ENCODE results near the gene PNMT.

PNMT gene

GRCh38 chr17:39669897-39670735 is 1.9 kb downstream of the PNMT start:
- DNase-seq (ENCODE audit: low spot score): no peak

- DNase-seq (ENCODE audit: low spot score): no peak
These were observed 2.5 kb downstream of the PNMT start for GRCh38 chr17:39670746-39671145.

GRCh38 chr17:39671651-39672521 is 3.6 kb downstream of the PNMT start:
- peak; percentile 83 for DNase-seq (ENCODE audit: low spot score)

- DNase-seq (ENCODE audit: low spot score): no peak
These were observed 4.5 kb downstream of the PNMT start for GRCh38 chr17:39672522-39673334.

GRCh38 chr17:39673335-39674081 is 5.3 kb downstream of the PNMT start:
- DNase-seq (ENCODE audit: low spot score): no peak

- no peak for DNase-seq (ENCODE audit: low spot score)
These were observed 5.9 kb downstream of the PNMT start for GRCh38 chr17:39674179-39674578.

- peak; percentile 95 for DNase-seq (ENCODE audit: low spot score)
These were observed 6.6 kb downstream of the PNMT start for GRCh38 chr17:39674702-39675389.

GRCh38 chr17:39675390-39676082 is 7.3 kb downstream of the PNMT start:
- DNase-seq (ENCODE audit: low spot score): no peak

GRCh38 chr17:39676198-39676819 is 8.1 kb downstream of the PNMT start:
- DNase-seq (ENCODE audit: low spot score): peak; percentile 74

- DNase-seq (ENCODE audit: low spot score): no peak
These were observed 8.8 kb downstream of the PNMT start for GRCh38 chr17:39677072-39677471.

- no peak for DNase-seq (ENCODE audit: low spot score)
These were observed 9.5 kb downstream of the PNMT start for GRCh38 chr17:39677542-39678339.

- DNase-seq (ENCODE audit: low spot score): no peak
These were observed 10.3 kb downstream of the PNMT start for GRCh38 chr17:39678340-39679116.

- no peak for DNase-seq (ENCODE audit: low spot score)
These were observed 11.4 kb downstream of the PNMT start for GRCh38 chr17:39679521-39680192.

GRCh38 chr17:39683295-39683939 is 15.2 kb downstream of the PNMT start:
- DNase-seq (ENCODE audit: low spot score): no peak

GRCh38 chr17:39684369-39685192 is 16.3 kb downstream of the PNMT start:
- DNase-seq (ENCODE audit: low spot score): no peak

- DNase-seq (ENCODE audit: low spot score): no peak
These were observed 18.9 kb downstream of the PNMT start for GRCh38 chr17:39687101-39687545.

Data from D341Med (cell line).